GM19025 (cell line): ENCODE results near the gene FAM120B.
"Not testable (repeated sequence)": the region's sequence is repeated elsewhere in the genome, so short reads cannot be mapped to it uniquely, and the experiment has no call there.

Experiments used
- ATAC-seq: cut with Tn5 transposase; IDR thresholded peaks from one replicate; pipeline ENCODE4 v1.9.1; 2021; ENCODE audit warnings: mild to moderate bottlenecking, low read depth, moderate library complexity; ENCODE audit not compliant: unreplicated experiment

FAM120B gene

GRCh38 chr6:170347975-170348374 is 41.4 kb downstream of the FAM120B start:
- ATAC-seq, result no peak

- not testable (repeated sequence) for ATAC-seq
These were observed 44.9 kb downstream of the FAM120B start for GRCh38 chr6:170351456-170351855.

DNA sequence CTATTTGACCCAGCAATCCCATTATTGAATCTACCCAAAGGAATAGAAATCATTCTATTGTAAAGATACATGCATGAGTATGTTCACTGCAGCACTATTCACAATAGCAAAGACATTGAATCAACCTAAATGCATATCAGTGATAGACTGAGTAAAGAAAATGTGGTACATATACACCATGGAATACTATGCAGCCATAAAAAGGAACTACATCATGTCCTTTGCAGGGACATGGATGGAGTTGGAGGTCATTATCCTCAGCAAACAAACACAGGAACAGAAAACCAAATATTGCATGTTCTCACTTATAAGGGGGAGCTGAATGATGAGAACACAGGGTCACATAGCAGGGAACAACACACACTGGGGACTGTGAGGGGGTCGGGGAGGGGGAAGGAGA is 48.6 kb downstream of the FAM120B start:
- not testable (repeated sequence) for ATAC-seq

DNA sequence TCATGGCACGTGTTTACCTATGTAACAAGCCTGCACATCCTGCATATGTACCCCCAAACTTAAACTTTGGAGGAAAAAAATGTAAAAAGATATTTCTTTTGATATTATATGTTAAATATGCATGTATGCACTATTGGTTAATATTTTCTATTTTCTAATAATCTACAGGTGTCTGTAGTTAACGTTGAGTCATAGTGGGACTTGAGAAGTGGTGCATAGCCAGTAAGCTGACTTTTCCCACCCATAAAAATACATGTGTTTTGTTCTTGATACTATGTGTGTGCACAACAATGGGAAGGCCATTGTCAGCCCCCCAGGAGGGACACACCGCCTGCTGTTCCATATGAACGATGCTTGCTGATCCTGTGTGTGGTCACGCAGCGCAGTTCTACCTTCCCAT is 49.1 kb downstream of the FAM120B start:
- ATAC-seq, result no peak

DNA sequence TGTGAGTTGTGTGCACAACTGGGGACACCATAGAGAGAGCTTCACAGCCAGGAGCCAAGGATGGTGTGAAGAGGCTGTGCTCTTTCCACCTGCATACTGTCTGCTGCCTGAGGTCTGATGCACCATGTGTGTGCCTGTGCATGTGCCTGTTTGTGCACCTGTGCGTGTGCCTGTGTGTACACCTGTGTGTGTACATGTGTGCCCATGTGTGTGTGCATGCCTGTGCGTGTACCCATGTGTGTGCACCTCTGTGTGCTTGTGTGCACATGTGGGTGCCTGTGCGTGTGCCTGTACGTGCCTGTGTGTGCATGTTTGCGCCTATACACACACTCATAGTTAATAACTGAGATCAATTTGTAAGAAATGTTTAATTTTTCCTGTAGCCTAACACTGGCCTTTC is 51.3 kb downstream of the FAM120B start:
- ATAC-seq, result no peak

- no peak for ATAC-seq
These were observed 51.9 kb downstream of the FAM120B start for GRCh38 chr6:170358496-170358895.

- no peak for ATAC-seq
These were observed 53.9 kb downstream of the FAM120B start for GRCh38 chr6:170360476-170360875.

DNA sequence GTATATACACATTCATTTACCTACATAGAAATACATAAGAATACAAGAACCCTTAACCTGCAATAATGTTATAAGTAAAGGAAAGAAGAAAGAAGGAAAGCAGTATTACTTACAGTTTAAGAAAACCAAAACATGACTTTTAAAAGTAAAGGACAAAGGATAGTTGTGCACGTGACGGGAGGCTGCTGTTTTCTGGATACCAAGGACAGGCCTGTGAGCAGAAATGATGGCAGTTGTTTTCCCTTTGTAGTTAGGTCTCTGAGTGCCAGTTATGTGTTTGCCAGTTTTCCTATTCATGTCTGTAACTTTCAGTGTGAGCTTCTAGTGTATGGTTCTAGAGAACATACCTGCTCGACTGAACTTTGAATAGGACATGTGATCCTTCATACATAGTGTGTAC is 54.8 kb downstream of the FAM120B start:
- ATAC-seq, result no peak

DNA sequence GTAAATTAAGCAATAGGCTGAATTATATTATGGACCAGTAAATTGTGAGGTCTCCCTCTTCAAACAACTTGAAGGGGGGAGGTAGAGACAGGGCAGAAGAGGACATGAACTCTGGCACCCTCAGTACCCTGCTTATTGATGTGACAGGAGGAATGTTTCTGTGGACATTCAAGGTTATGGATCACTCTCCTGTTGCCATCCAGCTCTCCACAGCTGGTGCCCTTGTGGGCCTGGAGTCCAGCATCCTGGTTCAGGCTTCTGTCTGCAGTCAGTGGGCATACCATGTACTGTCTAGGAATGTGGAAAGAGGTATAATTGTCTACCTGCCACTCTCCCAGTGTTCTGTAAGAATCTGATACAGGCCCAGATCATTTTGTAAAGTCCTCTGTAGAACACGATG is 55.6 kb downstream of the FAM120B start:
- ATAC-seq, result no peak

DNA sequence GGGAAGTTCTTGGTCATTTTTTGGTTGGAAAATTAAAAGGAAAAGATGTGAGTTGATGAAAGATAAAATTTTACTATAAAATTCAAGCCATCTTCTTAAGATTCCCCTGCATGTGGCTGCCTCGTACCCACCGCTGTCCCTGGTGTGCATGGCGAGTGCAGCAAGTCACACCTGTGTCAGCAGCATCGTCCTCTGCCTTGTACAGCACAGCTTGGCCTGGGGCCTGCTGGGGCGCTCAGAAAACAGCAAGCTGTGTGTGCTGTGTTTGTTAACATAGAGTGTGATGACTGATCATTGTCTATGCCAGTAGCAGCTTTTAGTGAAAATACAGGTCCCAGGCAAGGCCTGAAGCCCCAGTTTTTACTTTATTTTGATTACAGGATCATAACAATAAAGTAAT is 56.7 kb downstream of the FAM120B start:
- no peak for ATAC-seq

DNA sequence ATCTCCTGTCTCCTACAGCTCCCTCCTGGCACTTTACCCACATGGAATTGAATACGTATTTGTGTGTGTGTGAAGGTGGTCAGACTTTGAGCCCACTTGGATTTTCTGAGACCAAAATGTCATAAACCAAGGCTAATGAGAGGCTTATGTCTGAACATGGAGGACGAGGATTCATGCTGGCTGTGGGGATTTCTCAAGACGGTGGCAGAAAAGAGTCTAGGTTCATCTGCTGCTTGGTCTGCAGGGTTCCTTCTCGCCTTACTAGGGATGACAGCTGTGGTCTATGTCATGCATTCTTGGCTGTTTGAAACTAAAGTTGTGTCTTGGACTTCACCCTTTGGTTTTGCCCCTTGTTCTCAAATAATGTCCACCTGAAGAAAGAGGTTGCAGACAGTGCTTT is 58.6 kb downstream of the FAM120B start:
- ATAC-seq, result no peak

DNA sequence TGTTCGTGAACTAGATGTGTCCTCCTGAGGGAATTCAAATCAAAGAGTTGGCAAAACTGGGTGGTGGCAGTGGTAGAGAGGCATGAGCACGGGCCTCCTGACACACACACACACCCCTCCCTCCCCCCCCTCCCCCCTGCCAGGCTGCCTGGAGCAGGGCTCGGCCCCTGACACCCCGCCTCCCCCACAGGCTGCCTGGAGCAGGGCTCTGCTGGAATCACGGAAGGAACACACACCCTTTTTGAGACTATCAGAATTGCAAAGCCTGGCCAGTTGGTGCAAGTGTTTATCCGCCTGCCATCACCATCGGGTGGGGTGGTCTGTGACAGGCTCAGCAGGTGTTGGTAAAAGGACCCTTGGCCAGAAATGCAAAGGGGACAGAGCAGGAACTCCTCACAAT is 59.0 kb downstream of the FAM120B start:
- ATAC-seq, result no peak

- ATAC-seq, result no peak
These were observed 59.8 kb downstream of the FAM120B start for GRCh38 chr6:170366248-170366960.

GRCh38 chr6:170367241-170367640 is 60.7 kb downstream of the FAM120B start:
- no peak for ATAC-seq

DNA sequence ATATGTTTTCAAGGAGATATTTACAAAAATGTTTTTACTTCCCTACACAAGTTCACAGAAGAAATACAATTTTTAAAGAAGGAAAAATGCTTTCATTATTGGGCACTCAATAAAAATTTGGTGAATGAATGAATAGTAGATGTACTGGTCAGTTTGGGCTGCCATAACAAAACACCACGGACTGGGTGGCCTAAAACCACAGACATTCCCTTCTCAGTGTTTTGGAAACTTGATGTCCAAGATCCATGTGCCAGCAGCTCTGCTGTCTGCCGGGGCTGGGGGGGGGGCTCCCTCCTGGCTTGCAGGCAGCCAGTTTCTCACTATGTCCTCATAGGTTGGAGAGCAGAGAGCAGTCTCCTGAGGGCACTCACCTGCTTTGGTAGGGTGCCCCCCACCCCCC is 62.0 kb downstream of the FAM120B start:
- no peak for ATAC-seq

- no peak for ATAC-seq
These were observed 62.8 kb downstream of the FAM120B start for GRCh38 chr6:170369403-170369802.

- peak; percentile 48 for ATAC-seq
These were observed 63.9 kb downstream of the FAM120B start for GRCh38 chr6:170370416-170370815.

GRCh38 chr6:170371080-170371479 is 64.5 kb downstream of the FAM120B start:
- ATAC-seq, result no peak

GRCh38 chr6:170371588-170371987 is 65.0 kb downstream of the FAM120B start:
- no peak for ATAC-seq

GRCh38 chr6:170372380-170373325 is 66.1 kb downstream of the FAM120B start:
- ATAC-seq, result no peak

GRCh38 chr6:170374571-170375444 is 68.2 kb downstream of the FAM120B start:
- ATAC-seq, result no peak
